ENCODE measurements around the gene SPOCK1.

Gene SPOCK1

DNA sequence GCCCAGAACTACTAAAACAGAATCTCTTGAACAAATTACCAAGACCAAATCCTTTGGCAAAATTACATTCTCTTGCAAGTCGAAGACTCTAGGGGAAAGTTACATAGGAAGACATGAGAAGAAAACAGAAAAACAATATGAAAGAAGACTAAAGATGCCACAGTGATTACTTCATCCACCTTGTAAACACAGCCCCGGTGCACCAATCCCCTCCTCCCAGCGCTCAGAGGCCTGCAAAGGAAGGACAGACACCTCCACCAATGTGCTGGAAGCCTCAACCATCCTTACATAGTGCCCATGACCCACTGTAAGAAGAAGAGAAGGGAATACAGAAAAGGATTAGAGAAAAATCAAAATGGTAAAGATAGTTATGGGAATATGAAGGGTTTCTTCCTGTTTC lies 218.5 kb downstream of the SPOCK1 start:
- DNase-seq (ENCODE audit: low read depth in 1 of 2, low spot score in 1 of 2): no peak
- in situ Hi-C loops (cut with HindIII; ENCODE audit: low pct_unique_long_range_greater_than_20kb, low sequenced_read_pairs): no loop called here
- TF ChIP-seq JUND (IDR thresholded peaks at IDR 0.05; ENCODE audit: low read depth): no peak

DNA sequence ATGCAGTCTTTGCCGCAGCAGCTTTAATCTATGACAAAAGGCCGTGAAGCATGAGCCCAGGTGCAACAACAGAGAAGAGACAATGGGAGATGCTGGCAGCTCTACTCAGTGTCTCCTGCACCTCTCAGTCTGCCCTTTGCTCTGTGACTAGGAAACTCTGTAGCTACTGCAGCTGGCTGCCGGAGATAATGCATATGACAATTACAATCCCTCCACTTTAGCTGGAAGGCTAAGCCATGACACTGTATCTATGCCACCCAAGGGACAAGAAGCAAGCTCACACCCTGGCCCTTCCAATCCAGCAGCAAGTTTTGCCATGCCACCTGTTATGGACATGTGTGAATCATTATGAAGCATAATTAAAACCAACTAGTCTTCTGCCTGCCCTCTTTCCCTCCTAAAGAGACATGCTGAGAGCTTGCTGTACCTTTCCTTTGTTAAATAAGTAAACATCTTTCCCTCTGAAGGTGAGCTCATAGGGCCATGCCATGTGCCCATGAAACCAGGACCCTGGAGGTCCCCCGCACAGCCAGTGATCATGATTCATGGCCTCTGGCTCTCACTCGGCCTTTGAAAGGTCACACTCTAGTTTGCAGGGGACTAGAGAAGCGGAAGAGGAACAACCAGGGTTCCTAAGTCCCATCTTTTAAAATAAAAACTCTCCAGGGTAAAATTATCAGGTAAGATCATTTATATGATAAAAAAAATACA lies 219.4 kb downstream of the SPOCK1 start:
- TF ChIP-seq JUND (IDR thresholded peaks at IDR 0.05; ENCODE audit: low read depth): no peak
- DNase-seq (ENCODE audit: low read depth in 1 of 2, low spot score in 1 of 2): no peak
- in situ Hi-C loops (cut with HindIII; ENCODE audit: low pct_unique_long_range_greater_than_20kb, low sequenced_read_pairs): no loop called here

- no peak for DNase-seq (ENCODE audit: low read depth in 1 of 2, low spot score in 1 of 2)
- TF ChIP-seq JUND (IDR thresholded peaks at IDR 0.05; ENCODE audit: low read depth): no peak
- in situ Hi-C loops (cut with HindIII; ENCODE audit: low pct_unique_long_range_greater_than_20kb, low sequenced_read_pairs): no loop called here
Measured at GRCh38 chr5:137278476-137278875, 220.7 kb downstream of the SPOCK1 start.

GRCh38 chr5:137275083-137275482 lies 224.0 kb downstream of the SPOCK1 start:
- no peak for DNase-seq (ENCODE audit: low read depth in 1 of 2, low spot score in 1 of 2)
- no peak for TF ChIP-seq JUND (IDR thresholded peaks at IDR 0.05; ENCODE audit: low read depth)
- in situ Hi-C loops (cut with HindIII; ENCODE audit: low pct_unique_long_range_greater_than_20kb, low sequenced_read_pairs): no loop called here

GRCh38 chr5:137273511-137273910 lies 225.6 kb downstream of the SPOCK1 start:
- no peak for DNase-seq (ENCODE audit: low read depth in 1 of 2, low spot score in 1 of 2)
- in situ Hi-C loops (cut with HindIII; ENCODE audit: low pct_unique_long_range_greater_than_20kb, low sequenced_read_pairs): no loop called here
- TF ChIP-seq JUND (IDR thresholded peaks at IDR 0.05; ENCODE audit: low read depth): no peak

- in situ Hi-C loops (cut with HindIII; ENCODE audit: low pct_unique_long_range_greater_than_20kb, low sequenced_read_pairs): no loop called here
- TF ChIP-seq JUND (IDR thresholded peaks at IDR 0.05; ENCODE audit: low read depth): no peak
- DNase-seq (ENCODE audit: low read depth in 1 of 2, low spot score in 1 of 2): no peak
Measured at GRCh38 chr5:137272831-137273230, 226.3 kb downstream of the SPOCK1 start.

- no peak for TF ChIP-seq JUND (IDR thresholded peaks at IDR 0.05; ENCODE audit: low read depth)
- no peak for DNase-seq (ENCODE audit: low read depth in 1 of 2, low spot score in 1 of 2)
- in situ Hi-C loops (cut with HindIII; ENCODE audit: low pct_unique_long_range_greater_than_20kb, low sequenced_read_pairs): no loop called here
Measured at GRCh38 chr5:137269946-137270345, 229.2 kb downstream of the SPOCK1 start.

- no peak for TF ChIP-seq JUND (IDR thresholded peaks at IDR 0.05; ENCODE audit: low read depth)
- no peak for DNase-seq (ENCODE audit: low read depth in 1 of 2, low spot score in 1 of 2)
- in situ Hi-C loops (cut with HindIII; ENCODE audit: low pct_unique_long_range_greater_than_20kb, low sequenced_read_pairs): no loop called here
Measured at GRCh38 chr5:137269274-137269673, 229.9 kb downstream of the SPOCK1 start.

GRCh38 chr5:137268646-137269045 lies 230.5 kb downstream of the SPOCK1 start:
- no peak for TF ChIP-seq JUND (IDR thresholded peaks at IDR 0.05; ENCODE audit: low read depth)
- in situ Hi-C loops (cut with HindIII; ENCODE audit: low pct_unique_long_range_greater_than_20kb, low sequenced_read_pairs): no loop called here
- DNase-seq (ENCODE audit: low read depth in 1 of 2, low spot score in 1 of 2): no peak

DNA sequence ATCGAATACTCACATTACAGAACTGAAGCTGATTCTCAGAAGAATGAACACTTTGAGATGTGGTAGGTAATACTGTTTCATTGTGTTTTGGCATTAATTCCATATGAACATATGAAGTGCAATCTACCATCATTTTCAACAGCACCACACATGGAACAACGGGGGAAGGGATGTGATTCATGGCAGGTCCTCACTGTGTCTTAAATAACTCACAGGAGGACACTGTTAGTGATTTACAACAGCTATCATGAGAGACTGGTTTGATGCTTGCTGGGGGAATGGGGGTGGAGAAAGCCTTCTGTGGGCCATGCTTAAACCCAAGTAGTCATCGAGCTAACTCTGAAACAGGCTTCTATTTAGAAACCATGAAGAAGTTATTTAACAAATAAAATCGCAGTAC lies 232.9 kb downstream of the SPOCK1 start:
- no peak for DNase-seq (ENCODE audit: low read depth in 1 of 2, low spot score in 1 of 2)
- TF ChIP-seq JUND (IDR thresholded peaks at IDR 0.05; ENCODE audit: low read depth): no peak
- in situ Hi-C loops (cut with HindIII; ENCODE audit: low pct_unique_long_range_greater_than_20kb, low sequenced_read_pairs): no loop called here

GRCh38 chr5:137265457-137265856 lies 233.7 kb downstream of the SPOCK1 start:
- TF ChIP-seq JUND (IDR thresholded peaks at IDR 0.05; ENCODE audit: low read depth): no peak
- in situ Hi-C loops (cut with HindIII; ENCODE audit: low pct_unique_long_range_greater_than_20kb, low sequenced_read_pairs): no loop called here
- DNase-seq (ENCODE audit: low read depth in 1 of 2, low spot score in 1 of 2): no peak

- DNase-seq (ENCODE audit: low read depth in 1 of 2, low spot score in 1 of 2): no peak
- no peak for TF ChIP-seq JUND (IDR thresholded peaks at IDR 0.05; ENCODE audit: low read depth)
- in situ Hi-C loops (cut with HindIII; ENCODE audit: low pct_unique_long_range_greater_than_20kb, low sequenced_read_pairs): no loop called here
Measured at GRCh38 chr5:137264573-137264972, 234.6 kb downstream of the SPOCK1 start.

GRCh38 chr5:137264041-137264440 lies 235.1 kb downstream of the SPOCK1 start:
- in situ Hi-C loops (cut with HindIII; ENCODE audit: low pct_unique_long_range_greater_than_20kb, low sequenced_read_pairs): no loop called here
- no peak for TF ChIP-seq JUND (IDR thresholded peaks at IDR 0.05; ENCODE audit: low read depth)
- DNase-seq (ENCODE audit: low read depth in 1 of 2, low spot score in 1 of 2): no peak

- in situ Hi-C loops (cut with HindIII; ENCODE audit: low pct_unique_long_range_greater_than_20kb, low sequenced_read_pairs): no loop called here
- no peak for TF ChIP-seq JUND (IDR thresholded peaks at IDR 0.05; ENCODE audit: low read depth)
- no peak for DNase-seq (ENCODE audit: low read depth in 1 of 2, low spot score in 1 of 2)
Measured at GRCh38 chr5:137263371-137264005, 235.6 kb downstream of the SPOCK1 start.

Data from T47D (cell line).